NCI-H1092 treated with DMSO at 0.1 percent for 48 hours (cell line): ENCODE data around the gene IKBKG.
"Not testable (repeated sequence)": the region's sequence is repeated elsewhere in the genome, so short reads cannot be mapped to it uniquely, and the experiment has no call there.

Experiments used
- DNase-seq: peaks from one replicate; lab custom pipeline; 2025; lab: John Stamatoyannopoulos, UW

IKBKG gene

GRCh38 chrX:154547245-154548027 lies at the start of gene IKBKG:
Gene IKBKG (plus strand): TSS chrX:154547620. CDS start chrX:154552003, 4,383 bp downstream.
- DNase-seq = peak; percentile 91

GRCh38 chrX:154501423-154501822 lies 46.0 kb upstream of the IKBKG start:
- not testable (repeated sequence) for DNase-seq

- no peak for DNase-seq
Observed at GRCh38 chrX:154502098-154502497, 45.3 kb upstream of the IKBKG start.

GRCh38 chrX:154502989-154503388 lies 44.4 kb upstream of the IKBKG start:
- DNase-seq = no peak

- DNase-seq = no peak
Observed at GRCh38 chrX:154505734-154506133, 41.7 kb upstream of the IKBKG start.

- no peak for DNase-seq
Observed at GRCh38 chrX:154506483-154507332, 40.7 kb upstream of the IKBKG start.

- DNase-seq = no peak
Observed at GRCh38 chrX:154507673-154508383, 39.6 kb upstream of the IKBKG start.

- no peak for DNase-seq
Observed at GRCh38 chrX:154508384-154508745, 39.1 kb upstream of the IKBKG start.

GRCh38 chrX:154509455-154509854 lies 38.0 kb upstream of the IKBKG start:
- DNase-seq = no peak

- DNase-seq = no peak
Observed at GRCh38 chrX:154511761-154512160, 35.7 kb upstream of the IKBKG start.

- DNase-seq = no peak
Observed at GRCh38 chrX:154512879-154513553, 34.4 kb upstream of the IKBKG start.

- DNase-seq = no peak
Observed at GRCh38 chrX:154513716-154514115, 33.7 kb upstream of the IKBKG start.

GRCh38 chrX:154515090-154515965 lies 32.1 kb upstream of the IKBKG start:
- DNase-seq = peak; percentile 31

GRCh38 chrX:154515966-154516655 lies 31.3 kb upstream of the IKBKG start, which contains the start of gene FAM3A:
Gene FAM3A (minus strand): TSS chrX:154516232. CDS start chrX:154515772, 460 bp downstream.
- DNase-seq = peak; percentile 94

- no peak for DNase-seq
Observed at GRCh38 chrX:154516656-154517100, 30.7 kb upstream of the IKBKG start.

- no peak for DNase-seq
Observed at GRCh38 chrX:154517101-154517781, 30.2 kb upstream of the IKBKG start.

GRCh38 chrX:154519389-154519788 lies 28.0 kb upstream of the IKBKG start:
- no peak for DNase-seq

- no peak for DNase-seq
Observed at GRCh38 chrX:154525606-154526490, 21.6 kb upstream of the IKBKG start.
